Stimulated activated CD8-positive, alpha-beta memory T cell treated with anti-CD3 and anti-CD28 coated beads, Interleukin-12 subunit alpha, Interleukin-12 subunit beta, amount 100 ng/mL, for 1 hour (primary cell): ENCODE results near the gene PITX3.
A peak's percentile ranks its signal among the peaks of the same experiment; 100 is the strongest.
"Not testable (repeated sequence)": the region's sequence is repeated elsewhere in the genome, so short reads cannot be mapped to it uniquely, and the experiment has no call there.

Experiments used
- DNase-seq: peaks from one replicate; pipeline ENCODE4 v3.0.0-alpha.2; 2020; ENCODE audit warnings: low read depth

The PITX3 gene

GRCh38 chr10:102254426-102254825, 13.1 kb upstream of the PITX3 start:
- no peak for DNase-seq

GRCh38 chr10:102252508-102252907, 11.2 kb upstream of the PITX3 start:
- DNase-seq, result not testable (repeated sequence)

- no peak for DNase-seq
Observed at GRCh38 chr10:102247734-102248133, 6.4 kb upstream of the PITX3 start.

- no peak for DNase-seq
Observed at GRCh38 chr10:102246261-102246660, 4.9 kb upstream of the PITX3 start.

- DNase-seq, result no peak
Observed at GRCh38 chr10:102245932-102246251, 4.6 kb upstream of the PITX3 start.

GRCh38 chr10:102245082-102245931, 4.0 kb upstream of the PITX3 start, which contains the start of gene GBF1:
Gene GBF1, plus strand, starts transcription at chr10:102245532. Its CDS starts 13,407 bp downstream, at chr10:102258939.
- peak; percentile 81 for DNase-seq

- DNase-seq, result no peak
Observed at GRCh38 chr10:102243309-102243708, 2.0 kb upstream of the PITX3 start.

- DNase-seq, result no peak
Observed at GRCh38 chr10:102242118-102242485, 790 bp upstream of the PITX3 start.

- no peak for DNase-seq
Observed at GRCh38 chr10:102241032-102241443, 274 bp downstream of the PITX3 start.

GRCh38 chr10:102240467-102241031, 763 bp downstream of the PITX3 start:
- DNase-seq, result no peak

GRCh38 chr10:102237711-102238252, 3.5 kb downstream of the PITX3 start:
- no peak for DNase-seq

GRCh38 chr10:102236006-102236405, 5.3 kb downstream of the PITX3 start:
- DNase-seq, result no peak

GRCh38 chr10:102235598-102235920, 5.8 kb downstream of the PITX3 start:
- no peak for DNase-seq

- DNase-seq, result no peak
Observed at GRCh38 chr10:102234888-102235597, 6.3 kb downstream of the PITX3 start.

- DNase-seq, result no peak
Observed at GRCh38 chr10:102233997-102234396, 7.3 kb downstream of the PITX3 start.

GRCh38 chr10:102231357-102232318, 9.7 kb downstream of the PITX3 start:
- DNase-seq, result no peak

- no peak for DNase-seq
Observed at GRCh38 chr10:102230861-102231356, 10.4 kb downstream of the PITX3 start.

GRCh38 chr10:102230264-102230860, 10.9 kb downstream of the PITX3 start:
- no peak for DNase-seq

GRCh38 chr10:102229810-102230263, 11.5 kb downstream of the PITX3 start:
- DNase-seq, result peak; percentile 75

GRCh38 chr10:102227050-102227449, 14.3 kb downstream of the PITX3 start:
- no peak for DNase-seq

GRCh38 chr10:102226542-102226870, 14.8 kb downstream of the PITX3 start:
- no peak for DNase-seq
